Mucosa of rectum (tissue), 2 donors: ENCODE results near the gene NPIPA5.
"Not testable (repeated sequence)": the region's sequence is repeated elsewhere in the genome, so short reads cannot be mapped to it uniquely, and the experiment has no call there.

Source experiments
- H3K27ac ChIP-seq, 2 donors: one replicate each; pipeline ENCODE4 v1.7.0; 2013; ENCODE audit warnings: inconsistent platforms in 2 of 2, low read depth in 2 of 2, low read length in 2 of 2
- H3K27me3 ChIP-seq, 2 donors: one replicate each; pipeline ENCODE4 v1.7.0; 2013; ENCODE audit warnings: low read length in 2 of 2; ENCODE audit not compliant: control insufficient read depth in 2 of 2, insufficient read depth in 2 of 2
- H3K36me3 ChIP-seq, 2 donors: one replicate each; pipeline ENCODE4 v1.7.0; 2013; ENCODE audit warnings: low read length in 2 of 2; ENCODE audit not compliant: control insufficient read depth in 2 of 2, insufficient read depth in 2 of 2
- H3K4me1 ChIP-seq, 2 donors: one replicate each; pipeline ENCODE4 v1.7.0; 2013; ENCODE audit warnings: low read length in 2 of 2, mild to moderate bottlenecking in 1 of 2; ENCODE audit not compliant: control insufficient read depth in 2 of 2, insufficient read depth in 2 of 2
- H3K4me3 ChIP-seq, 2 donors: one replicate each; pipeline ENCODE4 v1.7.0; 2013; ENCODE audit warnings: low read length in 2 of 2
- H3K9ac ChIP-seq, 2 donors: one replicate each; pipeline ENCODE4 v1.7.0; 2013; ENCODE audit warnings: low read length in 2 of 2, low read depth in 1 of 2, mild to moderate bottlenecking in 1 of 2
- H3K9me3 ChIP-seq, 2 donors: one replicate each; pipeline ENCODE4 v1.7.0; 2013; ENCODE audit warnings: low read length in 2 of 2; ENCODE audit not compliant: control insufficient read depth in 2 of 2
- donor health status: healthy.
- donor health status: Normal muscosa, but diverticular disease.

The NPIPA5 gene

GRCh38 chr16:15393025-15393424 is 14.9 kb upstream of the NPIPA5 start:
- not testable (repeated sequence) for H3K4me3 ChIP-seq, H3K27me3 ChIP-seq, H3K9me3 ChIP-seq, H3K36me3 ChIP-seq, H3K9ac ChIP-seq, H3K27ac ChIP-seq, H3K4me1 ChIP-seq

- H3K36me3 ChIP-seq, H3K4me1 ChIP-seq, H3K27ac ChIP-seq, H3K9ac ChIP-seq, H3K27me3 ChIP-seq, H3K4me3 ChIP-seq, H3K9me3 ChIP-seq: not testable (repeated sequence)
Observed at GRCh38 chr16:15389916-15390315, 11.8 kb upstream of the NPIPA5 start.

GRCh38 chr16:15388060-15388459 is 10.0 kb upstream of the NPIPA5 start:
- not testable (repeated sequence) for H3K27ac ChIP-seq, H3K9ac ChIP-seq, H3K36me3 ChIP-seq, H3K27me3 ChIP-seq, H3K4me3 ChIP-seq, H3K9me3 ChIP-seq, H3K4me1 ChIP-seq

DNA sequence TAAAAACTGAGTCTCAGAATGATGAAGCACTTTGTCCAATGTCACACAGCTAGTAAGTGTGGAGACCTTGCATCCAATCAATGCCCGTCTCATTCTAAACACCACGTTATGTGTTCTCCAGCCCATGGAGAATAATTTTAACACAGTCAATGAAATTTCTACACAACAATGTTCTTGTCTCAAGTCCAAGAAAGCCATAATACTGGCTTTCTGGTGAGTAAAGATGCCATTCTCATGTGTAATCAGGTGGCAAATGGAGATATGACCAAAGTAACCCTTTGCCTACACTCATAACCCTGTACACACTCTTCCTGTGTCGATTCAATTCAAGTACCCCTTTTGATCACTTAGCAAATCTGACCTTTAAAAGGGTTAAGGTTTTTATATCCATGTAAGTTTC is 4.7 kb upstream of the NPIPA5 start:
- H3K9me3 ChIP-seq, H3K36me3 ChIP-seq, H3K27me3 ChIP-seq, H3K27ac ChIP-seq, H3K4me1 ChIP-seq, H3K4me3 ChIP-seq, H3K9ac ChIP-seq: not testable (repeated sequence)

GRCh38 chr16:15357495-15357894 is 20.6 kb downstream of the NPIPA5 start:
- H3K27me3 ChIP-seq, H3K36me3 ChIP-seq, H3K4me1 ChIP-seq, H3K4me3 ChIP-seq, H3K9me3 ChIP-seq, H3K27ac ChIP-seq, H3K9ac ChIP-seq: not testable (repeated sequence)

- not testable (repeated sequence) for H3K4me3 ChIP-seq, H3K36me3 ChIP-seq, H3K4me1 ChIP-seq, H3K9ac ChIP-seq, H3K27me3 ChIP-seq, H3K9me3 ChIP-seq, H3K27ac ChIP-seq
Observed at GRCh38 chr16:15354846-15355245, 23.2 kb downstream of the NPIPA5 start.

DNA sequence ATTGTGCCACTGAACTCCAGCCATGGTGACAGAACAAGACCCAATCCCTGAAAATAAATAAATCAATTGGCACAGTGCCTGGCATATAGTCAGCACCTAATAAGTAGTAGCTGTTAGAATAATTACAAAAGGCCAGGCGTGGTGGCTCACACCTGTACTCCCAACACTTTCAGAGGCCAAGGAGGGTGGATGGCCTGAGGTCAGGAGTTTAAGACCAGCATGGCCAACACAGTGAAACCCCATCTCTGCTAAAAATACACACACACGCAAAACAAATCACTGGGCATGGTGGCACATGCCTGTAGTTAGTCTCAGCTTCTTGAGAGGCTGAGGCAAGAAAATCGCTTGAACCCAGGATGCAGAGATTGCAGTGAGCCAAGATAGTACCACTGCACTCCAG is 25.2 kb downstream of the NPIPA5 start:
- not testable (repeated sequence) for H3K4me1 ChIP-seq, H3K27ac ChIP-seq, H3K9ac ChIP-seq, H3K36me3 ChIP-seq, H3K9me3 ChIP-seq, H3K27me3 ChIP-seq, H3K4me3 ChIP-seq

DNA sequence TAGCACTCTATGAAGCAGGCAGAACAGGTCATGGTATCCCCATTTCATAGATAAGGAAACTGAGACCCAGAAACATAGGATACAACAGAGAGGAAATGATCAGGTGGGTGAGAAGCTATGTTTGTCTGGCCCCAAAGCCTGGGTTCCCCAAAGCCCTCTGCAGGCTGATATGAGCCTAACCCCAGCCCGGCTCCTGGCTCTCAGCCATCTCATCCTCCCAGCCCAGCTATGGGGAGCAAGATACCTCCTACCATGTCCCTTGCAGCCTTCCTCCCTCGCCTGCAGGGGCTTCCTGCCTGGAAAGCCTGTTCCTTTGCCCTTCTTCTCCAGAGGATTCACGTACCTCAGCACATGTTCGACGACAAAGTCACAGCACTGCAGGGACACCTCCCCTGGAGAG is 26.3 kb downstream of the NPIPA5 start:
- not testable (repeated sequence) for H3K27me3 ChIP-seq, H3K27ac ChIP-seq, H3K9me3 ChIP-seq, H3K36me3 ChIP-seq, H3K4me3 ChIP-seq, H3K4me1 ChIP-seq, H3K9ac ChIP-seq

DNA sequence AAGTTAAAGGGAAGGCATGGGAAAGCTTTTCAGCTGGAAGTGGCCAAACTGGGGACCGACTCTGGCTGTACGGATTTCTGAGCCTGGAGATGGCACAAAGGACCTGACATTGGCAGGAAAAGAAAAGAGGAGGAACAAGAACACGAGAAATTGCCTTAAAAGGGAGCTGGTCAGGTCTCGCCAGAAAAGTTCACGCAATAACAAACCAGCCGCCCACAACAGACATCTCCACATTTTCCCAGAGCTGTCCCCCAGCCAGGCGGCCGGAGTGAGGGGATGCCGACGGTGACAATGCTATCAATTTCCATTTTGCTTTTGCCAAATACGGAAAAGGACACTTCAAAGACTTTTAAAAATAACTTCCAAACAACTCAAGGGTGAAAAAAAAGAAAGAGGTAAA is 26.8 kb downstream of the NPIPA5 start:
- not testable (repeated sequence) for H3K27me3 ChIP-seq, H3K4me3 ChIP-seq, H3K4me1 ChIP-seq, H3K9ac ChIP-seq, H3K27ac ChIP-seq, H3K9me3 ChIP-seq, H3K36me3 ChIP-seq

- not testable (repeated sequence) for H3K4me3 ChIP-seq, H3K27me3 ChIP-seq, H3K36me3 ChIP-seq, H3K27ac ChIP-seq, H3K9me3 ChIP-seq, H3K9ac ChIP-seq, H3K4me1 ChIP-seq
Observed at GRCh38 chr16:15348721-15349120, 29.4 kb downstream of the NPIPA5 start.

DNA sequence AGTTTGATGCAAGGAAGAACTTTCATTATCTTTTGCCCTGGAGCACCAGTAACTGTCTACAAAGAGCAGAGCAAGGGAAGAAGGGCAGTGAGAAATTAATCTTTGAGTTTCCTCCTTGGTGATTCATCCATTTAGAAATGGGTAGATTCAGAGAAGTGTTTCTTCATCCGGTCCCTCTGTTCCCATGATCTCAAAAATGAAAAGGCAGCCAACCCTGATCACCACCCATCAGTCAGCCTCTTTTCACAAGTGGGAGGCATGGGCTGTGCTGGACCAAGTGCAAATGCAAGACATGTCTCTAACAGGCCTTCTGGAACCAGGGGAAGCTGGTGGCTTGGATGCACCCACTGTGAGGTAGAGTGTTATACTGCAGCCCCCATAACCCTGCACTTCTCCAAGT is 35.8 kb downstream of the NPIPA5 start:
- H3K9me3 ChIP-seq, H3K27me3 ChIP-seq, H3K27ac ChIP-seq, H3K9ac ChIP-seq, H3K4me1 ChIP-seq, H3K36me3 ChIP-seq, H3K4me3 ChIP-seq: not testable (repeated sequence)
